Choroid plexus epithelial cell (primary cell): ENCODE results near the gene ATXN1.

ENCODE experiments used
- DNase-seq: peaks from one replicate; pipeline ENCODE4 v3.0.0-alpha.2; 2010; ENCODE audit warnings: low read depth
- H3K4me3 ChIP-seq: 2 replicates; pipeline ENCODE4 v1.5.1; 2011; ENCODE audit warnings: low read depth, mild to moderate bottlenecking, control low read depth, low read length, moderate library complexity
- CTCF ChIP-seq: conservative IDR thresholded peaks from 2 replicates; pipeline ENCODE4 v1.5.1; 2011; ENCODE audit warnings: low read depth, mild to moderate bottlenecking, control low read depth, inconsistent platforms, low read length, moderate library complexity

Gene ATXN1

DNA sequence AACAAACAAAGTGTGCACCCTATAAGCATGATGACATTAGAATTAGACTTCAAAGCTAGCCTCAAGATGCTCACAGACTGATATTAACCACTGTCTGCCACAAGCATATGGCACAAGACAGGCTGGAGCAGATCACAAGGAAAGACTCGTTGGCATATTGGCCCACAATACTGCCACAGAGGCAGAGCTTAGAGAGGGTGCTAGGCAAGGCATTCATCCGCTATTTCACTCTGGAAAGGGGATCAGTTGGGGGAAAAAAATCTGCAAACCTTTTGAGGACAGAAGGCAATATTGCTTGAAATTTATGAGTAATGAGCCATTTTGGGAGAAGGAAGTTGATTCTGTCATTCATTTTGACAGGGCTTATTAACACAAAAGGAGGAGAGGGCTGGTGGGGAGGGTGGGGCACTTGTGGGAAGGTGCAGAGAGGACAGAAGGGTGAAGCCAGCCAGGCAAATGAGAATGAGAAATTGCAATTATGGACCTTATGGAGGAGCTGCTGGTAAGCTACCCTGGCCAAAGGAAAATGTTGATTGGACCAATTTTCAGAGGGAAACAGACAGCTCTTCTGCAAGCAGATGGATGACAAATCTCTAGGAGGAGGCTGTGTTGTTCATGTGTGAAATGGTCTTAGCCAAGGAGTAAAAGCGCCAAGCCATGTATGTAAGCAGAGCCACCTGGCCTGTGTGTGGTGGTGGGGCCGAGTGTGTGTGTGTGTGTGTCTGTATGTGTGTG, 335.2 kb downstream of the ATXN1 start:
- no peak for TF ChIP-seq CTCF
- H3K4me3 ChIP-seq = no peak overlapping the region
- DNase-seq = no peak

- no peak overlapping the region for H3K4me3 ChIP-seq
Measured at GRCh38 chr6:16421462-16421960, 339.7 kb downstream of the ATXN1 start.

DNA sequence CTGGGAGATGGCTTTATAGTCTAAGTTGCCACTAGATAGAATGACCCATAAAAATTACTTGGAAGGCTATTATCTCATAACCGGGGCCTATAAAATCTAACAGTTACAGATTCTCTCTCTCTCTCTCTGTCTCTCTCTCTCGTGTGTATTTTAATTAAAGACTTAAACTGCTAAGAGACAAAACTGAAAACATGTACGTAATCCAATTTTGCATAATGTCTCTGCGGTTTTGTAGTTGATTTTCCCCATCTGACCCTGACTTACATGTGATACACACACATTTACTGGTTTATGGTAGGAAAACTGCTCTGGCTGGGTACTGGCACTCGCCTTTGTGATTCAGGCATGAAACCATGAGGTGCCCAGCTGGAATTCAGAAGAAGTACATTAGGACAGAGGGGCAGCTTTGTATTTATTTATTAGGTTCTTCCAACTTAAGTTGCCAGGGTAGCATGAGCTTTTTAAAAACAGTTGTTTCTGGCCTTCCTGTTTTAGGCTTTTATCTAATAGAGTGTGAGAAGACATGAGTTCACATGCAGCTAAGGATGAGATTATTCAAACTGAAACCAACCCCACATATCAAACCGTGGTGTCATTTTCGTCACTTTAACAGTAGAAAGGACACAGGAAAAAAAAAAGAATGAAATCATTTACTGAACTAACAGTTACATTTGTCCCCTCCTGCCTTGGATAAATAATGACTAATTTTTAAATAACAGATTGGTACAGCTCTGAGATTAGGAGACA, 340.4 kb downstream of the ATXN1 start:
- no peak for TF ChIP-seq CTCF
- DNase-seq = peak; percentile 77
- H3K4me3 ChIP-seq = no peak overlapping the region

More at GRCh38 chr6:16421462-16421960, 339.7 kb downstream of the ATXN1 start:
- no peak for TF ChIP-seq CTCF
- DNase-seq = no peak

DNA sequence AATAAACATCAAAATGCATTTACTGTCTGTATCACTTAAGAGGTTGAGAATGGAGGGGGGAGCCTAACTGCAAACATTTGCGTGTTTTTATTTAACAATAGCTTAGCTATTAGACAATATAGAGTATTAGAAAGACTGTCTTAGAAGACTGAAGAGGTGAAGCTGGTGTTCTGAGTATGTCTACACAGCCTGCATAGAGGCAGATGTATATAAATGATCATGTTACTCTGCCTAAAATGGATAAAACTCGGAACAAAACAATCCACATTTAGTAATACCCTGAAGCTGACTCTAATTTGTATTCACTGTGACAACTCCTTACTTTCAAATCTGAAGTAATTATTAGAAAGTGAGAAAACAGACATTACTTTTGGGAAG, 340.9 kb downstream of the ATXN1 start:
- H3K4me3 ChIP-seq = no peak overlapping the region
- no peak for DNase-seq
- no peak for TF ChIP-seq CTCF

- no peak overlapping the region for H3K4me3 ChIP-seq
- no peak for TF ChIP-seq CTCF
- no peak for DNase-seq
Measured at GRCh38 chr6:16419636-16420336, 341.5 kb downstream of the ATXN1 start.

- no peak overlapping the region for H3K4me3 ChIP-seq
- DNase-seq = no peak
- no peak for TF ChIP-seq CTCF
Measured at GRCh38 chr6:16418151-16418550, 343.1 kb downstream of the ATXN1 start.
